GM18526 (cell line): ENCODE data around the gene TOP1.

Experiments used
- POLR2A ChIP-seq: IDR thresholded peaks from 3 replicates; pipeline ENCODE4 v1.6.1; 2011; ENCODE audit not compliant: insufficient read length; ENCODE audit errors: extremely low read depth

Gene TOP1

GRCh38 chr20:41167118-41167470 is 138.5 kb downstream of the TOP1 start:
- TF ChIP-seq POLR2A: no peak

DNA sequence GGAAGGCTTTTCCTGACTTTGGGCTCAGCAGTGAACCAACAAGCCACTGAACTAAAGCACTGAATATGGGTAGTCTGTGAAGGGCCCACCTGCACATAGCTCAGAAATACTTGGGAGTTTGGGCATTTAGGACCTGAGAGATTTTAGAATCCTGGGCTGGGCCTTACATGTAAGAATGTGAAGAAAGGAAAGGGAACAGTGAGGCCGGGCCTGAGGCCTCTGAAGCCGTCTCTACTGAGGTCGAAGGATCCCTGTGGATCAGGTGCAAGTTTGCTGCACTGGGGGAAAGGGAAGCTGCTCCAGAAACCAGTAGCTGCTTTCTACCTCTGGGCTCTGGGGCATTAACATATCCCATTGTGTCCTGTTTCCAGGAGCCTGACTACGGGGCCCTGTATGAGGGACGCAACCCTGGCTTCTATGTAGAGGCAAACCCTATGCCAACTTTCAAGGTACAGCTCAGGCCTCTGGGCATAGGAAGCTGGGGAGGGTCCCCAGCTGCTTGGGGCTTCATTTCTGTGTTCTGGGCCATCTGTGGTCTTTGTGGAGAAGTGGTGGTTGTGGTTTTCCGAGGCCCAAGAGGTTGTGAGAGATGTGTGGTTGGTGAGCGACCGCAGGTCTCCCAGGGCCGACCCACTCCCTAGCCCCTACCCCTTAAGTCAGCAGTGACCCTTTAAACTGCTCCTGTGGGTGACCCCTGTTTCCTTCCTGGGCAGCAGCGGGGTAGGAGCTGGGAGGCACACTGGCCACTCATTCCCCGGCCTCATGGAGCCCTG is 139.0 kb downstream of the TOP1 start:
- TF ChIP-seq POLR2A: no peak

GRCh38 chr20:41168281-41169161 is 139.9 kb downstream of the TOP1 start:
- no peak for TF ChIP-seq POLR2A

DNA sequence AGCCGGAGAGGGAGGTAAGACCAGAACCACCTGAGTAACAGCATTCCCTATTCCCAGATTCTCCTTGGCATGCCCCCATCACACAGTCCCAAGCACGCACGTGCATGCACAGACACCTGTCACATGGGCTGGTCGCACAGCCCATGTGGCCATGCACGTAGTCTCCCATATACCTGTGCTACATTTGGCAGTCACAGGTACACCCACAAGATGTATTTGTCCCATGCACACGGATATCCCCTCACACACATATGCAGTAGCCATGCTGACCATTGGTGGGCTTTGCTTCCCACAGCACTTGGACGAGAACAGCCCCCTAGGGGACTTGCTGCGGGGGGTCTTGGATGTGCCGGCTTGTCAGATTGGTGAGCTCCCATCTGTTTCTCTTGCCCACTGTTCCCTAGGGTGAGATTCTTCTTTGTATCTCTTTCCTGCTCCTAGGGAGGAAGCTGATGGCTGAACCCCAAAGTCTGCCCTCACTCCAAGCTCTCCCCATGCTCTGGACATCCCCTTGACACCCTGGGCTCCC is 140.6 kb downstream of the TOP1 start:
- TF ChIP-seq POLR2A: no peak

- TF ChIP-seq POLR2A: no peak
These were observed 141.2 kb downstream of the TOP1 start for GRCh38 chr20:41169791-41170351.

DNA sequence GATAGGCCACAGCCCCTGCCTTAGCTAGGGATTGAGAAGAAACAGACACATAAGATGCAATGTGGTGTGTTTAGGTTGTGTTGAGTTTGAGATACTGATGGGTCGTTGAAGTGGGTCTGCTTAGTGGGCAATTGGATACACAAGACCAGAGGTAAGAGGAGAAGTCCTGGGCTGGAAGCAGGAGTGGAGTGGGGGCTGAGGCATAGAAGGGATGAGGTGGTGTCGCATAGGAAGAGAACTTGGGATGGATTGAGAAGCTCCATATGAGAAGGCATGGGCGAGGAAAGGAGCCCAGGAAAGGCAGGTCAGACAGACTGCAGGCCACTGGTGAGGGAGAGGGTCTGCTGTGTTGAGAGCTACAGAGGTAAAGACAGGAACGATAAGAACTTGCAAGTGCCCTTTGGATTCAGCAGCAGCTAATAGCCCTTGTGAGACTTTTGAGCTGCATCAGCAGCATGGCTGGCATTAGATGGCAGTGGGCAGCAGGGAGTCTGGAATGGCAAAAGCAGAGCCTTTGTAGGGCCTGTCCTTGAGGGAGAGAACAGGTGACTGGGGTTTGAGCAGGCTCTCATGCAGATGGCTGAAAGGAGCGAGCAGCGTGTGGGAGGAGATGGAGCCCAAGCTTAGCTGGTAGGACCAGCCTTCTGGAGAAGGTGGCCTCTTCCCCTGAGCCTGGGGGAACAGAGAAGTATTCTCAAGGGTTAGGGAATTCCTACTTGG is 141.9 kb downstream of the TOP1 start:
- TF ChIP-seq POLR2A: no peak

- TF ChIP-seq POLR2A: no peak
These were observed 143.2 kb downstream of the TOP1 start for GRCh38 chr20:41171736-41172295.

- TF ChIP-seq POLR2A: no peak
These were observed 143.9 kb downstream of the TOP1 start for GRCh38 chr20:41172296-41173140.

DNA sequence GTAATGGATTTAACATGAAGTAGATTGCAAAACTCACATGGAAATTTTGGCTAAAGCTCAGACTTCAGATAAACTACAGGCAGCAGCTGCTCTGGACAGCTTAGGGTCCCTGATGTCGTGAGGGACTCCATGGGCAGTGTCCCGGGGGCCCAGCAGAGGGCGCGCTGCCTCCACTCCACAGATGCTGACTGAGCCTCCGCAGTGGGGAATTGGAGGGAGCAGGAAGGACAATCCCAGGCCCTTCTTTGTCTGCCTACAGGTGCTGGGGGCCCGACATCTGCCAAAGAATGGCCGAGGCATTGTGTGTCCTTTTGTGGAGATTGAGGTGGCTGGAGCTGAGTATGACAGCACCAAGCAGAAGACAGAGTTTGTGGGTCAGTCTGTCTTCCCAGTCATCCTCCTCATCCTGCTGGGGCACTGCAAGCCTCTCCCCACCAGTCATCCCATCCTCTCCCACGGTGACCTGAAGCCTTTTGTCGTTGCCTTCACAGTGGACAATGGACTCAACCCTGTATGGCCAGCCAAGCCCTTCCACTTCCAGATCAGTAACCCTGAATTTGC is 144.6 kb downstream of the TOP1 start:
- TF ChIP-seq POLR2A: no peak

DNA sequence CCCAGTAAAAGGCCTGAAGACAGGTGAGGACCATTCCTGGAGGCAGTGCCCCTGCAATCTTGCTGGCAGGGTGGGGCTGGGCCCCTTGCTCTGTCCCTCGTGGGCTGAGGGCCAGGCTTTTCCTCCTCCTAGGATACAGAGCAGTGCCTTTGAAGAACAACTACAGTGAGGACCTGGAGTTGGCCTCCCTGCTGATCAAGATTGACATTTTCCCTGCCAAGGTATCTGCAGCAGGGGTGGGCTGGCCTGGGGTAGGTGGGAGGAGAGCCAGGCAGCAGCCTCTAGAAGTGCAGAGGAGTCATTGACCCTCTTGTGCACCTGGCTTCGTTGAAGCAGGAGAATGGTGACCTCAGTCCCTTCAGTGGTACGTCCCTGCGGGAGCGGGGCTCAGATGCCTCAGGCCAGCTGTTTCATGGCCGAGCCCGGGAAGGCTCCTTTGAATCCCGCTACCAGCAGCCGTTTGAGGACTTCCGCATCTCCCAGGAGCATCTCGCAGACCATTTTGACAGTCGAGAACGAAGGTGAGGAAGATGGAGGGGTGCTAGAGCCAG is 145.2 kb downstream of the TOP1 start:
- no peak for TF ChIP-seq POLR2A
